Measurements from ENCODE around the gene NDUFAF8.

NDUFAF8 gene

GRCh38 chr17:81241203-81241602 lies 2.1 kb downstream of the NDUFAF8 start:
- no peak for TF ChIP-seq CTCF (IDR thresholded peaks at IDR 0.05; ENCODE audit: low read depth, low read length, missing control alignments)
- no peak for DNase-seq (ENCODE audit: low read depth)
- no peak overlapping the region for H3K4me3 ChIP-seq (ENCODE audit: low read depth, low read length)

GRCh38 chr17:81241648-81242420 lies 2.7 kb downstream of the NDUFAF8 start:
- no peak overlapping the region for H3K4me3 ChIP-seq (ENCODE audit: low read depth, low read length)
- TF ChIP-seq CTCF (IDR thresholded peaks at IDR 0.05; ENCODE audit: low read depth, low read length, missing control alignments) = peak; percentile 88
- no peak for DNase-seq (ENCODE audit: low read depth)

GRCh38 chr17:81242421-81243332 lies 3.6 kb downstream of the NDUFAF8 start:
- no peak overlapping the region for H3K4me3 ChIP-seq (ENCODE audit: low read depth, low read length)
- TF ChIP-seq CTCF (IDR thresholded peaks at IDR 0.05; ENCODE audit: low read depth, low read length, missing control alignments) = no peak
- DNase-seq (ENCODE audit: low read depth) = no peak

- H3K4me3 ChIP-seq (ENCODE audit: low read depth, low read length) = no peak overlapping the region
- no peak for DNase-seq (ENCODE audit: low read depth)
- TF ChIP-seq CTCF (IDR thresholded peaks at IDR 0.05; ENCODE audit: low read depth, low read length, missing control alignments) = no peak
Observed at GRCh38 chr17:81243333-81243664, 4.2 kb downstream of the NDUFAF8 start.

GRCh38 chr17:81244358-81245023 lies 5.4 kb downstream of the NDUFAF8 start:
- DNase-seq (ENCODE audit: low read depth) = no peak
- no peak overlapping the region for H3K4me3 ChIP-seq (ENCODE audit: low read depth, low read length)
- TF ChIP-seq CTCF (IDR thresholded peaks at IDR 0.05; ENCODE audit: low read depth, low read length, missing control alignments) = no peak

GRCh38 chr17:81245024-81245664 lies 6.0 kb downstream of the NDUFAF8 start:
- DNase-seq (ENCODE audit: low read depth) = no peak
- no peak overlapping the region for H3K4me3 ChIP-seq (ENCODE audit: low read depth, low read length)
- TF ChIP-seq CTCF (IDR thresholded peaks at IDR 0.05; ENCODE audit: low read depth, low read length, missing control alignments) = no peak

Data from GM12864 (cell line).